Posterior vena cava (tissue), 2 donors: Measurements from ENCODE around the gene ZEB1. TPM values are rescaled to one million over a fixed set of nuclear protein-coding genes. Genes with fewer than 3 reads are reported as not detected.
A peak's percentile ranks its signal among the peaks of the same experiment; 100 is the strongest.
"Not testable (repeated sequence)": the region's sequence is repeated elsewhere in the genome, so short reads cannot be mapped to it uniquely, and the experiment has no call there.

Experiments used
- DNase-seq: peaks from one replicate; pipeline ENCODE4 v3.0.0-alpha.2; 2020; ENCODE audit warnings: low spot score
- intact Hi-C, 2 donors: fragments of 100-400 bp; cut with DNase I; formaldehyde crosslinking; loops; one replicate each; pipeline versions ENCODE4 v1.14.1 to v1.14.2; 2022 to 2023
- total RNA-seq, 2 donors: library from RNA; stranded (reverse); fragmentation: NEBNext Ultra II Directional; extraction: Animal tissue kit (Norgen Biotek cat#: 25700); gene quantifications; one replicate each; pipeline ENCODE4 v1.2.1, GENCODE V29; 2021
- donor health status: DM: yes; HTN: yes; CAD: no.
- donor health status: DM: yes; HTN: yes; CAD: no.

Gene ZEB1
- total RNA-seq, 2 donors from 2014 or later, result 118 to 141 TPM

DNA sequence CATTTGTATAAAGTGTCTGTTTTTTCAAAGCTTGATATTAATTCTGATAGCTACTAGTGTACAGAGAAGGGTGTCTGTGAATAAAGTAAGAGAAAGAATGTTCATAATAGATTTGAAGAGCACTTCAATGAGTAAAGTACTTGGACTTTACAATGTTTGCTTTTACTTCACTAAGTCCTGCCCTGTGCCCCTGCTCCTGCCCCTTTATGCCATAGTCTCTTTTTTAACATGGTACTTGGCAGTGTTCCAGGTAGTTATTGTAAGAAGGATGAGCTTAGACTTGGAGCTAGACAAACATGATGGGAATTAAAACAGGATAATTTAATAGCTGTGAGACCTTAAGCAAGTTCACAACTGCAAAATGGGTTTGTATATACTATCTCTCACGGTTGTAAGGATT lies 41.0 kb downstream of the ZEB1 start:
- DNase-seq, result no peak

DNA sequence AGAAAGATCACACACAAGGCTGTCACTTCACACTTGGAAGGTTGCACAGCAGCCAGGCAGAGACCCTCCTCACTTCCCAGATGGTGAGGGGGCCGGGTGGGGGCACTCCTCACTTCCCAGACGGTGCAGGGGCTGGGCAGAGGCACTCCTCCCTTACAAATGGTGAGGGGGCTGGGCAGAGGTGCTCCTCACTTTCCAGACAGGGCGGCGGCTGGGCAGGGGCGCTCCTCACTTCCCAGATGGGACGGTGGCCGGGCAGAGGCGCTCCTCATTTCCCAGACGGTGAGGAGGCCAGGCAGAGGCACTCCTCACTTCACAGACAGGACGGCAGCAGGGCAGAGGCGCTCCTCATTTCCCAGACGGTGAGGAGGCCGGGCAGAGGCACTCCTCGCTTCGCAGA lies 42.5 kb downstream of the ZEB1 start:
- DNase-seq, intact Hi-C loops: not testable (repeated sequence)

More for the DNA sequence above, 41.0 kb downstream of the ZEB1 start:
- intact Hi-C loops, result no loop called here

- DNase-seq, result no peak
- intact Hi-C loops, result no loop called here
These were observed 43.1 kb downstream of the ZEB1 start for GRCh38 chr10:31362023-31362641.

DNA sequence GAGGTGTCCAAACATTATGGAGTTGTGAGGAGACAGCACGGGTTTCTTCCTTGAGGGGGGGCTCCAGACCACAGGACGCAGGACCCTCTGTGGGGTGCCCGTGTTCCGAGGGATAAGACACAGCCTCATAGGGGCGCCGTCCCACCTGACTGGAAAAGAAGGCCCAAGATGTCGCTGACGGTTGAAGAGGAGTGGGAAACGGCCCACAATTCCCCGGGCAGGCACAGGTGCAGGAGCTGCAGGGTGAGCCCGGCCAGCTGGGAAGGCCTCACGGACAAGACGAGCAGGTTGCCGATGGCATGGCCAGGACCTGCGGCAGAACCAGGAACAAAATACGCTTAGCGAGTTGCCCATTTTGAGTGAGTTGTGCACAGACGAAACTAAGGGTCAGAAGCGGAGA lies 44.7 kb downstream of the ZEB1 start:
- DNase-seq, intact Hi-C loops: not testable (repeated sequence)

DNA sequence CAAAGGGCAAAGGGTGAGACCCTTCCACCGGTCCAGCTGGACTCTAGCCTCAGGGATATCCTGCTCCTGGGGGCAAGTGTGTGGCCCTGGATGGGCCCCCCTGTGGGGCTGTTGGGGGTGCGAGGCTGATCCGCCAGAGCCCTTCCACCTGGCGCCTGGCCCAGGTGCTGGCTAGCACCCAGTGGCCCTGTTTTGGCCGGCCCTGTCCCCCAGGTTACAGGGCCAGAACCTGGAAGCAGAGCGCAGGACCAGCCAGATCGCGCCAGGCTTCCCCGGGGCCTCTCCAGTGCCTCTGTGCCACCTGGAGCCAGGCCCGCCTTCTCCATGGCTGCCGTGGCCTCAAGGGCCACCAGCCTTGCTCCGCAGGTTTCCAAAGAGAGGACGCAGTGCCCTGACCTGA lies 45.2 kb downstream of the ZEB1 start:
- intact Hi-C loops, DNase-seq: not testable (repeated sequence)

DNA sequence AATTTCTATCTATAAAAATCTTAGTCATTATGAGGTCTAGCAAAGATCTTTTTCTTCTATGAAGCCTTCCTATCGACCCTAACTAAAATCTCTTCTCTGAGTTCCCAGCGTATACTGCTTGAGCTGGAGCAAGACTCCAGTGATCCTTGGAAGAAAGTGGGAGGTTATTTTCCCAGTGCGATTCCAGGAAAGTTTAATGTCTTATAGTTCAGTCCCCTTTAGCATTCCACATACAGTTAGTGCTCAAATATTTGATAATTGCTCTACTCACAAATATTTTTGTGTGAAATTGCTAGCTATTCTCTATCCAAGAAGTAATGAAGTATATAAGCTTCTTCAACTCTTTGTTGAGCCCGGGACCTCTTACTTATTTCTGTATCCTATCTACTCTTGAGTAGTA lies 47.7 kb downstream of the ZEB1 start:
- intact Hi-C loops, result no loop called here
- DNase-seq, result no peak

DNA sequence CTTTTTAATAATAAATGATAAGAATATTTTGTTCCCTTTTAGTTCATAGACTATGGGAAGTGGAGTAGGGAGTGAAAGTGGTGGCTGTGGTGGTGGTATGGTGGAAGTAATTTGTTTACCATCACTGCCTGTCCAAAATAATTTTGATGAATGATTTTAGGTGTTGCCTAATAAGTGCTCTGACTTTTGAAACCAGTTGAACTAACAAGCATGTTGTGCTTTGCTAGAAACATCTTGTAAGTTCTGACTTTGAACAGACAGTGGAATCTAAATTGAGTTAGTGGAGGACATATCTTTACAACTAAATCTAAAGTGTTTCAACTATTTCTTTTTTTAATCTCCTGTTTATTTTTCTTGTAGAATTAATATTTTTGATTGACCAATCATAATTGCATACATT lies 49.7 kb downstream of the ZEB1 start:
- intact Hi-C loops, result no loop called here
- DNase-seq, result no peak

GRCh38 chr10:31372439-31372838 lies 53.4 kb downstream of the ZEB1 start:
- no peak for DNase-seq
- intact Hi-C loops, result no loop called here

- intact Hi-C loops, result no loop called here
- no peak for DNase-seq
These were observed 55.2 kb downstream of the ZEB1 start for GRCh38 chr10:31374146-31374696.

GRCh38 chr10:31381171-31381570 lies 62.2 kb downstream of the ZEB1 start:
- DNase-seq, result no peak
- intact Hi-C loops, result no loop called here

- intact Hi-C loops, result no loop called here
- DNase-seq, result no peak
These were observed 62.8 kb downstream of the ZEB1 start for GRCh38 chr10:31381766-31382316.

DNA sequence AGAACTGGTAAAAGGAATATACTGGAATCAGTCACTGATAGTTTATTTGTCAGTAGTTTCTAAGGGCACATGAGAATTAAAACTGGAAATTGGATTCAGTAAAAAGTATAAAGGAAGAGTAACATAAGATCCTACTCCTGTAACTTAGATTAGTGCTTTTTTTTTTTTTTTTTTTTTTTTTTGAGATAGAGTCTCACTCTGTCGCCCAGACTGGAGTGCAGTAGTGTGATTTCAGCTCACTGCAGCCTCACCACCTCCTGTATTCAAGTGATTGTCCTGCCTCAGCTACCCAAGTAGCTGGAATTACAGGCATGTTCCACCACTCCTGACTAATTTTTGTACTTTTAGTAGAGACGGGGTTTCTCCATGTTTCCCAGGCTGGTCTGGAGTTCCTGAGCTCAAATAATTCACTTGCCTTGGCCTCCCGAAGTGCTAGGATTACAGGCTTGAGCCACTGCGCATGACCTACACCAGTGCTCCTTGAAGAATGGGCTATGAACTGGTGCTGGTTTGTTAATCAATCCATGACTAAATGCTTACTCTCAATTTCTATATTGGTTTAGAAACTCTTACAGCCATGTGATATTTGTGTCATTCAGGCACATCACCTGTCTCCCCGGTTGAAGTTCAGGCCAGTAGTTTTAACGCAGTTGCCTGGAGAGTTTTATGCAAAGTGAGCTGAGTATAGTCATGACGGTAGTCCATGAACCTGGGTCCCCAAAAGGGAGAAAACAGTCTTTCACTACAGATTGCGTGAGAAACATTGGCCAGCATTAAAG lies 65.0 kb downstream of the ZEB1 start:
- intact Hi-C loops, result no loop called here

DNA sequence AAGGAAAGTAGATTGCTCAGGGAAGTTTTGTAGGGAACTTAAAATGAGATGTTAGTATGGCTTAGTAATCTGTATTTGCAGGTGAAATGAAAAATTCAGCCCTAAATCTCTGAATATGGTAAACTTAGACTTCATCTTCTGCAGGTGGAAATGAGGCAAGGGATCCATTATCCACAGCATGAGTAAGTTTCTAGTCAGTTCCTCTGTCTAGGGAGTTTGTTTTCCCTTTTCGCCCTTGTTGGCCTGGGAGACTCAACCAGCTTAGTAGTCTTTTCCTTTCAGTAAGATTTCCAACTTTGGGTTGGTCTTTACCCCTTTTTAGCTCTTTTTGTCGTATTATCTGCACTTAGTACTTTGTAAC lies 65.6 kb downstream of the ZEB1 start:
- intact Hi-C loops, result no loop called here
- no peak for DNase-seq

More for the DNA sequence above, 65.0 kb downstream of the ZEB1 start:
- no peak for DNase-seq

DNA sequence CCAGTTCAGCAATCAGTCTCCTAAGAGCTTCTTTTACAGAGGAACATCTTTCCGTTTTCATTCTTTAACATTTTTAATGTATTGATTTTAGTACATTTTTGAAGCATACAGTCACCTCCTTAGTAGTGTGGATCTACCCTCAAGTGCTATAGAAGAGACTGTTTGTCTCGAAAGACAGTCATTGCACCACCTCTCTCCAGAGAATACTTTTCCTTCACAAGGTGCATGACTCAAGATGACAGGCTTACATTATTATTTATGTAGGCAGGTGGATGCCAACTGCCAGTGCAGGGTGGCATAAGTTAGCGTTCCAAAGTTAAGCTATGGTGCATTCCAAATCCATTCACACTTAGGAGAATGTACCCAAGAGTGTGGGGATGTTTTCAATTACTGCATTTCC lies 71.8 kb downstream of the ZEB1 start:
- intact Hi-C loops, result no loop called here
- no peak for DNase-seq

GRCh38 chr10:31393844-31394243 lies 74.8 kb downstream of the ZEB1 start:
- no peak for DNase-seq
- intact Hi-C loops, result no loop called here

GRCh38 chr10:31395695-31396094 lies 76.7 kb downstream of the ZEB1 start:
- intact Hi-C loops, result no loop called here

DNA sequence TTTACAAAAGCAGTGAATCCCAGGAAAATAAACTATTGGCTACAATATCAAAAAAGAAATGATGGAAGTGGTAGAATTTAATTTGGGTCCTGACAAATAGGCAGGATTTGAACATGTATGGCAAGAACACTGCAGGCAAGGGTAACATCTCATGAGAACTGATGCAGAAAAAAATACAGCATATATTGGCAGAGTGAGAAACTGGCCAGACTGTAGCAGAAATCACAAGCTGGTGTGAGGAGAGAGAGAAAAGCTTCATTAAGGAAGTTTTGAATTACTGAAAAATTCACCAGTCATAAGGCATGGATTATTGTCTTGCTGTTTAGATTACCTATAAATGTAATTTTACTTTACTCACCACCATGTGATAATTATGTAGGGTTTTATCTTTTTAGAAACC lies 77.4 kb downstream of the ZEB1 start:
- DNase-seq, result no peak
- intact Hi-C loops, result no loop called here

More at GRCh38 chr10:31395695-31396094, 76.7 kb downstream of the ZEB1 start:
- no peak for DNase-seq

DNA sequence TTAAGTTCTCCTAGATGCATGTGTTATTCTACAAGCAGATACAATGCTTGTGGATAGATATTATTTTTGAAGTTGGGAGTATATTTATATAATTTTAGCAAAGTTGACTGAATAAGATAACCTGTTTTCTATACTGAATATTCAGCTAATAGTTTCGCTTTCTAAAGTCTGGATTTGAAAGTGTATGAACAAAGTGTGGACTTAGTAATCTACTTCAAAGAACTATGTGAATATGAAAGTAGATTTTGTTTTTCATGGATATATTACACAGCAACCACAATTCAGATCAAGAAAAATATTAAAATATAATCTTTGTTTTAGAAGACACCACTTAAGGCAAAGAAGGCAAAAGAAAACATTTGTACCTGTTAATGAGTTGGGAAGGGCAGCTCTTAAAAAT lies 78.8 kb downstream of the ZEB1 start:
- intact Hi-C loops, result no loop called here
- DNase-seq, result no peak

- DNase-seq, result peak; percentile 46
- intact Hi-C loops, result no loop called here
These were observed 80.2 kb downstream of the ZEB1 start for GRCh38 chr10:31399171-31399570.

DNA sequence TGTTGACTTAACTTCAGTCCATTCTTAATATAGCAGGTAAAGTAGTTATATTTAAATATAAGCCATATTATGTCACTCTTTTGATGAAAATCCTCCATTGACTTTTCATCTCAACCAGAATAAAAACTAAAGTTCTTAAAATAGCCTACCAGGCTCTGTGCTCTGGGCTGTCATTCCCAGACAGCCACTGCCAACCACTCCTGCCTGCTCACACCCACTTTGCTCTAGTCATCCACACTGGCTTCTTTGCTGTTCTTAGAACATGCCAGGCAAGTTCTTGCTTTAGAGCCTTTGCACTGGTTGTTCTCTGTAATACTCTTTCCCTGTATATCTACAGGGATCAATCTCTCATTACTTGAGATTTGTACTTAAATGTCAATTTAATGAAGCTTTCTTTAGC lies 80.6 kb downstream of the ZEB1 start:
- intact Hi-C loops, result no loop called here
- DNase-seq, result no peak

DNA sequence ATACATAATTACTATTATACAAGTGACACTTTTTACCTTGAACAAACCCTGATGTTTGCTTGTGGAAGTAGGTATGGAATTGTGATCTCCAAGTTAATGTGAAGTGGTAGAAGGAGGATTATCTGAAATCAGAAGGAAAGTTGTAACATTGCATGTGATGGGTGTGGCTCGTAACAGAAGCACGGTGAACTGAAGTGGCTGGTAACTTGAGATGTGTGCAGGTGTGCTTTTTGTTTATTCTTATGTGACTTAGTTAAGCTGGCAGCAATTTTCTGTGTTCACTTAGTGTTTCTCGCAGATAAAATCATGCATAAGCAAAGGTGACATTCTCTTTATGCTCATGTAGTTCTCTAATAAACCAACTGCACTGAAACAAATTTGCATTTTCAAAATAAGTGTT lies 82.3 kb downstream of the ZEB1 start:
- intact Hi-C loops, result no loop called here
- DNase-seq, result no peak
